ENCODE measurements around the gene RASSF10.

The RASSF10 gene

DNA sequence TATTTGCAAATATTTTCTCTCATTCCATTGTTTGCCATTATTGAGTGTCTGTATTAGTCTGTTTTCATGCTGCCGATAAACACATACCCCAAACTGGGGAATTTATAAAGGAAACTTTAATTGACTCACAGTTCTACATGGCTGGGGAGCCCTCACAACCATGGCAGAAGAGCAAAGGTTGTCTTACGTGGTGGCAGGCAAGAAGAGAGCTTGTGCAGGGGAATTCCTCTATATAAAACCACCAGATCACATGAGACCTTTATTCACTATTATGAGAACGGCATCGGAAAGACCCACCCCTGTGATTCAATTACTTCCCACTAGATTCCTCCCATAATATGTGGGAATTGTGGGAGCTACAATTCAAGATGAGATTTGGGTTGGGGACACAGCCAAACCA is 10.2 kb downstream of the RASSF10 start:
- Mint-ChIP-seq H3K27ac (no peak overlapping the region), H3K9me3 (no peaks in the 10 kb centered on the region), H3K36me3 (ENCODE audit: low read depth) (no peaks in the 10 kb centered on the region), H3K27me3 (peaks cover 20% of the 10 kb centered on the region), H3K4me1 (ENCODE audit: low read depth) (no peaks in the 10 kb centered on the region), H3K4me3 (no peak overlapping the region)
- intact Hi-C loops (cut with micrococcal nuclease): no loop called here

DNA sequence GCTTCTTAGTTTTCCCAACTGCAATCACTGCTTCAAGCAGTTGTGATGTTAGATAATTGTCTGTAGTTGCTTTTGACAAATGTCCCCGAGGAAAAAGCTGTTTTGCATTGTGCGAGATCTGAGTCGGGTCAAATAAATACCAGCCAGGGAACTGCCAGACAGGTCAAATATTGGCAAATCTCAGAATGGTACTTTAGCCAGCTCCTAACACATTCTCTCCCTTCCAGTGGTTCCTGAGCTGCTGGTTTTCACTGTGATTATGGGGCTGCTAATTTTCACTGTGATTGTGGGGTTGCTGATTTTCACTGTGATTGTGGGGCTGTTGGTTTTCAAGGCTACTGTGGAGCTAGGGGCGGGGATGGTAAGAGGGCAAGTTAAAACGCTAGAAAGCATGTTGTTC is 14.3 kb downstream of the RASSF10 start:
- intact Hi-C loops (cut with micrococcal nuclease): no loop called here
- H3K27ac Mint-ChIP-seq: no peak overlapping the region
- no peaks in the 10 kb centered on the region for H3K4me1 Mint-ChIP-seq (ENCODE audit: low read depth)
- peaks cover 4% of the 10 kb centered on the region for H3K27me3 Mint-ChIP-seq
- H3K36me3 Mint-ChIP-seq (ENCODE audit: low read depth): no peaks in the 10 kb centered on the region
- no peak overlapping the region for H3K4me3 Mint-ChIP-seq
- no peaks in the 10 kb centered on the region for H3K9me3 Mint-ChIP-seq

GRCh38 chr11:13026722-13027121 is 17.6 kb downstream of the RASSF10 start:
- Mint-ChIP-seq H3K4me3 (no peak overlapping the region), H3K27ac (no peak overlapping the region), H3K27me3 (no peaks in the 10 kb centered on the region), H3K4me1 (ENCODE audit: low read depth) (no peaks in the 10 kb centered on the region), H3K36me3 (ENCODE audit: low read depth) (no peaks in the 10 kb centered on the region), H3K9me3 (no peaks in the 10 kb centered on the region)
- intact Hi-C loops (cut with micrococcal nuclease): no loop called here

DNA sequence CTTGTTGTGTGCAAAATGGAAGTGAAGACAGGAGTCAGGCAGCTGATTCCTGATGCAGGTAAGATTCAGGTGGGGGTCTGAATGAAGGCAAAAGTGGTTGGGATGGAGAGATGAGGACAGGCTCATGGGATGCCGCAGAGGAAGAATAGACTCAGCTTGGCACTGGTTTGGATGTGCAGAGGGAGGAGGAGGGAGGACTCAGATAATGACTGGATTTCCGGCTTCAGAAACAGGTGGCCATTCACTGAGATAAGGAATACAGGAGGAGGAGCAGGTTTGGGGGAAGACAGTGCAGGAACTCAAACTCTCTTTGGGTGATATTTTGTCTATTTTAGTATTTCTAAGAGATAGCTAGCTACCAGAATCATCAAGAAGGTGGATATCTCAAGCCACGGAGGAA is 19.2 kb downstream of the RASSF10 start:
- H3K9me3 Mint-ChIP-seq: no peaks in the 10 kb centered on the region
- intact Hi-C loops (cut with micrococcal nuclease): no loop called here
- no peak overlapping the region for H3K27ac Mint-ChIP-seq
- no peaks in the 10 kb centered on the region for H3K27me3 Mint-ChIP-seq
- H3K36me3 Mint-ChIP-seq (ENCODE audit: low read depth): no peaks in the 10 kb centered on the region
- no peak overlapping the region for H3K4me3 Mint-ChIP-seq
- no peaks in the 10 kb centered on the region for H3K4me1 Mint-ChIP-seq (ENCODE audit: low read depth)

DNA sequence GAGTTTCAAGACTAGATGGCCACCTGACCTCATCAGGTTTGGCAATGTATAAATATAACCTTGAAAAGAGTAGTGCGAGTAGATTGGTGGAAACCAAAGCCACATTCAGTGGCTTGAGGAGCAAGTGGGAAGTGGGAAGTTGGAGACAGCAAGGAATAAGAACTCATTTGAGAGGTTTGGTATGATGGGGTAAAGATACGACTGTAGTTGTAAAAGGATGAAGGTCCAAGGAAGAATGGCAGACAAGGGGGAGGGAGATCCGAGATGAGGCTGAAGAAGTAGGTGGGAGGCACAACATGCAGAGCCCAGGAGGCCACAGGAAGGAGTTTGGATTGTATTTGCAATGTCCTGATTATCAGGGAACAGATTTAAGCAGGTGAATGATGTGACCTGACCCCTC is 20.8 kb downstream of the RASSF10 start:
- H3K9me3 Mint-ChIP-seq: no peaks in the 10 kb centered on the region
- no peaks in the 10 kb centered on the region for H3K4me1 Mint-ChIP-seq (ENCODE audit: low read depth)
- H3K27ac Mint-ChIP-seq: no peak overlapping the region
- no peaks in the 10 kb centered on the region for H3K36me3 Mint-ChIP-seq (ENCODE audit: low read depth)
- H3K27me3 Mint-ChIP-seq: peaks cover under 1% of the 10 kb centered on the region
- intact Hi-C loops (cut with micrococcal nuclease): no loop called here
- H3K4me3 Mint-ChIP-seq: no peak overlapping the region

DNA sequence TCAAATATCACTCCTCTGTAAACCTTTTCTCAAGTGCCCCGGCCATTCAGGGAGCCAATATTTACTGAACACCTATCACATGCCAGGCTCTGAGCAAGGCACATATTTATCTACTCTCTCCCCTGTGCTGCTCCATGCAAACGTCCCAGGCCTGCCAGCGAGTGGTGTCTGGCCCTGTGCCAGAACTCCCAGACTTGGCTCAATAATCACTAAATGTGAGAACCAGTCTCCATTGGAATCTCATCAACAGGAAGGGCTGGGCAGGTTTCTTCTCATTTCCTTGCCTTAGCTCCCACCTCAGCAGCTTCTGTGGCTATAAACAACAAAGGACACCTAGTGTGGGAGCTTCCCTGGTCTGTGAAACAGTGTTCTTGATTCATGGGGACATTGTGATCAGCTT is 21.7 kb downstream of the RASSF10 start:
- H3K4me1 Mint-ChIP-seq (ENCODE audit: low read depth): no peaks in the 10 kb centered on the region
- no peak overlapping the region for H3K4me3 Mint-ChIP-seq
- H3K9me3 Mint-ChIP-seq: no peaks in the 10 kb centered on the region
- H3K27ac Mint-ChIP-seq: no peak overlapping the region
- no peaks in the 10 kb centered on the region for H3K36me3 Mint-ChIP-seq (ENCODE audit: low read depth)
- H3K27me3 Mint-ChIP-seq: peaks cover 2% of the 10 kb centered on the region
- intact Hi-C loops (cut with micrococcal nuclease): no loop called here

DNA sequence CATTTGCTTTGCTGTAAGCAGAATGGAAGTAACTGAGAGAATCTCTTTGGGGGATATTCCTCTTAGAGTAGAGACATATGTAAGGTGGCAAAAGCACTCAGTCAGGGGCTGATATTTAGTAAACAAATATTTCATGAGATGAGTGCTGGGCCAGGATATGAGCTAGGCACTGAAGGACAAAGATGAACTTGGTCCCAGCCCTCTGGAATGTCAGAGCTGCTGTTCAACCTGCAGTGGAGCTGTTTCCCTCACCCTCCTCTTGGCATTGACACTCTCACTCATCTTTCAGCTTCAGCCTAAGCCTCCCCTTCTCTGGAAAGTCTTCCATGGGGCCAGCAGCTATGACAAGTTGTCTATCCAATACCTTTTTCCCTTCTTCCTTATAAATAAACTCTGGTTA is 22.2 kb downstream of the RASSF10 start:
- Mint-ChIP-seq H3K36me3 (ENCODE audit: low read depth) (no peaks in the 10 kb centered on the region), H3K4me3 (no peak overlapping the region), H3K9me3 (no peaks in the 10 kb centered on the region), H3K27me3 (peaks cover 2% of the 10 kb centered on the region), H3K4me1 (ENCODE audit: low read depth) (no peaks in the 10 kb centered on the region), H3K27ac (no peak overlapping the region)
- intact Hi-C loops (cut with micrococcal nuclease): no loop called here

DNA sequence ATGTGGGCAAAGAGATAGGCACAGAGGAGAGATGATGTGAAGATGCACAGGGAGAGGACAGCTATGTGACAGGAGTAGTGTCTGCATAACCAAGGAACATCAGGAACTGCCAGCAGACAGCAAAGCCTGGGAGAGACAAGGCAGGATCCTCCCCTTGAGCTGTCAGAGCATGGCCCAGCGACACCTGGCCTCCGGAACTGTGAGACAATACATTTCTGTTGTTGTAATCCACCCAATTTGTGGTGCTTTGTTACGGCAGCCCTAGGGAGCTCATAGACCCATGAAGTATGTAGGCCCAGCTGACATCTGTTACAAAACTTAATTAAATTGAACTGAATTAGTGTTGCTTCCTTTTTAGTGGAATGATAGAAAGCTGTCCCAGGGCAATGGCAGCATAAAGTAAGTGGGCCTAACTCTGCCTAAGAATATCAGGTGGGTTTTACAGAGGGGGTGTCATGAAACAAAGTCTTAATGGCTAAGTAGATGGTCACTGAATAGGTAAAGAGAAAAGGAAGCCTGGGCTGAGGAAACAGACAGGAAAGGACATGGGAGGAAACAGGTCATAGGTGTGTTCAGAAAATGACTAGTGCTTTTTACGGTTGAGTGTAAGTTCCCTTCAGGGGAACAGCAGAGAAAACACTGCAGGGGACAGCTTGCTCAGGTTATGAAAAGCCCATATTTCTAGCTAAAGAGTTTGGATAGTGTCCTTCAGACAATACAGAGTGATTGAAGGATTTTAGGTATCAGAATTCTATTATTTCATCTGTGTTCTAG is 24.8 kb downstream of the RASSF10 start:
- intact Hi-C loops (cut with micrococcal nuclease): no loop called here
- Mint-ChIP-seq H3K9me3 (no peaks in the 10 kb centered on the region), H3K4me1 (ENCODE audit: low read depth) (no peaks in the 10 kb centered on the region), H3K27ac (no peak overlapping the region), H3K27me3 (peaks cover 2% of the 10 kb centered on the region), H3K4me3 (no peak overlapping the region), H3K36me3 (ENCODE audit: low read depth) (no peaks in the 10 kb centered on the region)

DNA sequence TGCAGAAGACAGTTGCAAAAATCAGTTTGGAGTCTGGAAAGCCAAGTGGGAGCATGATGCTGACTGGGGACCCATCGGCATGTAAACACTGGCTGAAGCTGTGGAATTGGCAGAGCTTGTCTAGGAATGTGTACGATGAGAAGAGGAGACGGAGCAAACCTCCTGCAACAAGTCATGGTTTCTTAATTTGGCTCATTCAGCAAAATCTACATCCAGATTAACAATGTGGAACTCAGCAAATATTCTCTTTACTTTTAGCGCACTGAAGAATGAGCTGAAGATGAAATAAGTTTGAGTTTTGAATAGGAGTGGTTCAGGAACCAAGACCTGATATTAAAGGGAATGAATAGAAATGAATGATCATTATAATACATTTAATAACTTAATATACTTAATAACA is 26.6 kb downstream of the RASSF10 start:
- peaks cover 5% of the 10 kb centered on the region for H3K27me3 Mint-ChIP-seq
- intact Hi-C loops (cut with micrococcal nuclease): no loop called here
- H3K4me3 Mint-ChIP-seq: no peak overlapping the region
- H3K27ac Mint-ChIP-seq: no peak overlapping the region
- H3K4me1 Mint-ChIP-seq (ENCODE audit: low read depth): no peaks in the 10 kb centered on the region
- H3K36me3 Mint-ChIP-seq (ENCODE audit: low read depth): no peaks in the 10 kb centered on the region
- H3K9me3 Mint-ChIP-seq: no peaks in the 10 kb centered on the region

- no peaks in the 10 kb centered on the region for H3K9me3 Mint-ChIP-seq
- no peak overlapping the region for H3K4me3 Mint-ChIP-seq
- H3K27me3 Mint-ChIP-seq: peaks cover 5% of the 10 kb centered on the region
- H3K36me3 Mint-ChIP-seq (ENCODE audit: low read depth): no peaks in the 10 kb centered on the region
- H3K27ac Mint-ChIP-seq: no peak overlapping the region
- intact Hi-C loops (cut with micrococcal nuclease): no loop called here
- no peaks in the 10 kb centered on the region for H3K4me1 Mint-ChIP-seq (ENCODE audit: low read depth)
Observed at GRCh38 chr11:13036235-13036634, 27.1 kb downstream of the RASSF10 start.

GRCh38 chr11:13038366-13038765 is 29.2 kb downstream of the RASSF10 start:
- H3K27me3 Mint-ChIP-seq: peaks cover 7% of the 10 kb centered on the region
- H3K9me3 Mint-ChIP-seq: no peaks in the 10 kb centered on the region
- no peak overlapping the region for H3K4me3 Mint-ChIP-seq
- no peaks in the 10 kb centered on the region for H3K4me1 Mint-ChIP-seq (ENCODE audit: low read depth)
- intact Hi-C loops (cut with micrococcal nuclease): no loop called here
- no peak overlapping the region for H3K27ac Mint-ChIP-seq
- H3K36me3 Mint-ChIP-seq (ENCODE audit: low read depth): no peaks in the 10 kb centered on the region

DNA sequence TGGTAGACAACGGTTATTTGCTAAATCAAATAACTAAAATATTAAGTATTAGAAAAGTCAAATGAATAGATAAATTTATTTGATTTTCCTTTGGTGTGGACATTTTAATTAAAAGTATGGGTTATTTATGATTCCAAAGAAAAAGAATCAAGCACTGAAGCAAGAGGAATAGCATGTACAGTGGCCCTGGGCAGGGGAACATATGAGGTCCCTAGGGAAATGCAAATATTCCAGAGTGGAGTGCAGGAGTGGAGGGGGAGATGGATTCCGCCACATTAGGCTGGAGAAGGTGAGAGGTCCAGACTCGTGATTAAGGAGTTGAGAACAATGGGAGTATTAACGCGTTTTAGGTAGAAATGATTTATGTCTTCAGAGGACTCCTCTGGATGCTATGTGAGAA is 30.0 kb downstream of the RASSF10 start:
- Mint-ChIP-seq H3K4me1 (ENCODE audit: low read depth) (no peaks in the 10 kb centered on the region), H3K27me3 (peaks cover 7% of the 10 kb centered on the region), H3K4me3 (no peak overlapping the region), H3K36me3 (ENCODE audit: low read depth) (no peaks in the 10 kb centered on the region), H3K27ac (no peak overlapping the region), H3K9me3 (no peaks in the 10 kb centered on the region)
- intact Hi-C loops (cut with micrococcal nuclease): no loop called here

GRCh38 chr11:13040969-13041561 is 31.9 kb downstream of the RASSF10 start:
- intact Hi-C loops (cut with micrococcal nuclease): no loop called here
- peaks cover 5% of the 10 kb centered on the region for H3K27me3 Mint-ChIP-seq
- no peaks in the 10 kb centered on the region for H3K4me1 Mint-ChIP-seq (ENCODE audit: low read depth)
- no peaks in the 10 kb centered on the region for H3K36me3 Mint-ChIP-seq (ENCODE audit: low read depth)
- no peak overlapping the region for H3K27ac Mint-ChIP-seq
- H3K9me3 Mint-ChIP-seq: no peaks in the 10 kb centered on the region
- H3K4me3 Mint-ChIP-seq: no peak overlapping the region

- H3K36me3 Mint-ChIP-seq (ENCODE audit: low read depth): no peaks in the 10 kb centered on the region
- peaks cover 5% of the 10 kb centered on the region for H3K27me3 Mint-ChIP-seq
- intact Hi-C loops (cut with micrococcal nuclease): no loop called here
- no peak overlapping the region for H3K4me3 Mint-ChIP-seq
- H3K9me3 Mint-ChIP-seq: no peaks in the 10 kb centered on the region
- no peak overlapping the region for H3K27ac Mint-ChIP-seq
- H3K4me1 Mint-ChIP-seq (ENCODE audit: low read depth): no peaks in the 10 kb centered on the region
Observed at GRCh38 chr11:13042873-13043342, 33.8 kb downstream of the RASSF10 start.

All from dendritic cell treated with granulocyte-macrophage colony-stimulating factor and Interleukin-4, amounts not matched to agents 40 ng/mL and 50 ng/mL, for 4 days (primary cell).